Esophagus squamous epithelium (tissue), 4 donors: ENCODE data around the gene IRF2BPL.

Experiments used
- CTCF ChIP-seq, 6 experiments: fragments of 450-650 bp in 4 of 6; fragments of 200-600 bp in 2 of 6; sonication (generic) in 2 of 6; IDR thresholded peaks; one replicate each; pipeline ENCODE4 v1.5.1; 2016 to 2019; ENCODE audit warnings: antibody characterized with exemption in 6 of 6, mild to moderate bottlenecking in 4 of 6, moderate library complexity in 4 of 6
- POLR2A ChIP-seq, 4 donors: fragments of 450-650 bp; IDR thresholded peaks; one replicate each; pipeline ENCODE4 v1.6.1; 2017; ENCODE audit warnings: antibody characterized with exemption in 4 of 4, mild to moderate bottlenecking in 4 of 4, moderate library complexity in 3 of 4

GRCh38 chr14:77018785-77019184 is 9.7 kb downstream of the IRF2BPL start:
- no peak for TF ChIP-seq CTCF (IDR thresholded peaks at IDR 0.05)
- TF ChIP-seq POLR2A (IDR thresholded peaks at IDR 0.05) = no peak
